ENCODE data around the gene PNMA8B.
A peak's percentile ranks its signal among the peaks of the same experiment; 100 is the strongest.

Gene PNMA8B

GRCh38 chr19:46486358-46486757, 9.3 kb downstream of the PNMA8B start:
- DNase-seq, result no peak

GRCh38 chr19:46484656-46485055, 11.0 kb downstream of the PNMA8B start:
- DNase-seq, result no peak

- DNase-seq, result no peak
Observed at GRCh38 chr19:46482631-46483030, 13.0 kb downstream of the PNMA8B start.

GRCh38 chr19:46481947-46482346, 13.7 kb downstream of the PNMA8B start:
- DNase-seq, result no peak

GRCh38 chr19:46481223-46481848, 14.3 kb downstream of the PNMA8B start:
- no peak for DNase-seq

GRCh38 chr19:46480415-46480814, 15.3 kb downstream of the PNMA8B start:
- no peak for DNase-seq

GRCh38 chr19:46478356-46478986, 17.2 kb downstream of the PNMA8B start:
- DNase-seq, result peak; percentile 17

GRCh38 chr19:46475986-46476385, 19.7 kb downstream of the PNMA8B start:
- DNase-seq, result no peak

GRCh38 chr19:46474211-46474610, 21.5 kb downstream of the PNMA8B start:
- no peak for DNase-seq

GRCh38 chr19:46472592-46472991, 23.1 kb downstream of the PNMA8B start:
- no peak for DNase-seq

GRCh38 chr19:46471811-46472543, 23.7 kb downstream of the PNMA8B start:
- no peak for DNase-seq

GRCh38 chr19:46471116-46471733, 24.4 kb downstream of the PNMA8B start, which contains the start of gene PNMA8A:
PNMA8A (minus strand) TSS chr19:46471563; CDS start chr19:46471035, 528 bp downstream.
- DNase-seq, result peak; percentile 39

GRCh38 chr19:46470376-46470775, 25.3 kb downstream of the PNMA8B start:
- DNase-seq, result no peak

- no peak for DNase-seq
Observed at GRCh38 chr19:46469541-46470185, 26.0 kb downstream of the PNMA8B start.

- DNase-seq, result no peak
Observed at GRCh38 chr19:46466536-46467196, 29.0 kb downstream of the PNMA8B start.

GRCh38 chr19:46463516-46463915, 32.2 kb downstream of the PNMA8B start:
- DNase-seq, result no peak

- no peak for DNase-seq
Observed at GRCh38 chr19:46461537-46461936, 34.1 kb downstream of the PNMA8B start.

- no peak for DNase-seq
Observed at GRCh38 chr19:46460981-46461380, 34.7 kb downstream of the PNMA8B start.

- DNase-seq, result no peak
Observed at GRCh38 chr19:46460055-46460454, 35.6 kb downstream of the PNMA8B start.

- DNase-seq, result no peak
Observed at GRCh38 chr19:46456930-46457329, 38.7 kb downstream of the PNMA8B start.

GRCh38 chr19:46454244-46454643, 41.4 kb downstream of the PNMA8B start:
- DNase-seq, result no peak

- no peak for DNase-seq
Observed at GRCh38 chr19:46453661-46454060, 42.0 kb downstream of the PNMA8B start.

GRCh38 chr19:46452186-46452585, 43.5 kb downstream of the PNMA8B start:
- DNase-seq, result no peak

Measured in CD4-positive, alpha-beta T cell treated with Interferon gamma for 1 hour (primary cell).